ENCODE data around the gene ABCB7.
"Not testable (repeated sequence)": the region's sequence is repeated elsewhere in the genome, so short reads cannot be mapped to it uniquely, and the experiment has no call there.

Gene ABCB7

GRCh38 chrX:75107863-75108509 lies 48.1 kb downstream of the ABCB7 start:
- DNase-seq, result no peak

GRCh38 chrX:75106772-75107171 lies 49.3 kb downstream of the ABCB7 start:
- no peak for DNase-seq

GRCh38 chrX:75096331-75096730 lies 59.8 kb downstream of the ABCB7 start:
- no peak for DNase-seq

DNA sequence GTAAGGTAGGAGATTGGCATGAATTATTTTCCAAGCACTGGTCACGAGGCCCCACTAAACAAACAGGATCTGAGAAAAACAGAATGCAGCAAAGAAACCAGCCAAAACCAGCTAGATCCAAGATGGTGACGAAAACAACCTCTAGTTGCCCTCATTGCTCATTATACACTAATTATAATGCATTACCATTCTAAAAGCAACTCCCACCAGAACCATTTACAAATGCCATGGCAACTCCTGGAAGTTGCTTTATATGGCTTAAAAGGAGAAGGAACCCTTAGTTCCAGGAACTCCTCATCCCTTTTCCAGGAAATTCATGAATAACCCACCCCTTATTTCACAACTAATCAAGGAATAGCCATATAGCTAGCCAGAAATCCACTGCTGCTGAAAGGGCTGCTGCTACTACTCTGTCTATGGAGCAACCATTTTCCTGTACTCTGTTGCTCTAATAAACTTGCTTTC lies 69.3 kb downstream of the ABCB7 start:
- no peak for DNase-seq

DNA sequence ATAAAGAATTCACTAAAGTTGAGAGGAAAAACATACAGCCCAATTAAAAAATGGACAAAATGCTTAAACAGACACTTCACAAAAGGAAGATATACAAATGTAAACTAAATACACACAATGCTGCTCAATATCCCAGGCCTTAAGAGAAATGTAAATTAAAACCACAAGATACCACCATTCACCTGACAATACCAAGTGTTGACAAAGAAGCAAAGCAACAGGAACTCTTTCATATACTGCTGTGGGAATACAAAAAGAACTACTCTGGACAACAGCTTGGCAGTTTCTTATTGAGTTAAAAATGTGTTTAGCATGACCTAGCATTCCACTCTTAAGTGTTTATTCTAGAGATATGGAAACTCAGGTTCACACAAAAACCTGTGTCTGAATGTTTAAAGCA lies 71.3 kb downstream of the ABCB7 start:
- DNase-seq, result no peak

DNA sequence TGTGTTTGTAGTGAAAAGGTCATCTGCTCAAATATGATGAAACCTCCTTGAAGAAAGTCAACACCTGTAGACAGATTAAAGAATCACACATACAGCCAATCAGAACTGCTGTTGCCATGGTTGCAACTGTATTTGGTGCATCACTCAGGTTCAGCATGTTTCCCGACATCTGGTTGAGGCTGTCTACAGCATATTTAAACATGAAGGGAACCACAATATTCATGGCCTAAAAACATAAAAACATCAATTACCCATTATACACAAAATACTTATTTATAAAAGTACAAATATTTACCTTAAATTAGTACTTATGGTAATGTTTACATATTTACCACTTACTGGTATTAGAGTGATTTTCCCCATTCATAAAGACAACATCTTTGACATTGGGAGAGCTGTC lies 79.7 kb downstream of the ABCB7 start:
- DNase-seq, result no peak

GRCh38 chrX:75074475-75074874 lies 81.6 kb downstream of the ABCB7 start:
- no peak for DNase-seq

DNA sequence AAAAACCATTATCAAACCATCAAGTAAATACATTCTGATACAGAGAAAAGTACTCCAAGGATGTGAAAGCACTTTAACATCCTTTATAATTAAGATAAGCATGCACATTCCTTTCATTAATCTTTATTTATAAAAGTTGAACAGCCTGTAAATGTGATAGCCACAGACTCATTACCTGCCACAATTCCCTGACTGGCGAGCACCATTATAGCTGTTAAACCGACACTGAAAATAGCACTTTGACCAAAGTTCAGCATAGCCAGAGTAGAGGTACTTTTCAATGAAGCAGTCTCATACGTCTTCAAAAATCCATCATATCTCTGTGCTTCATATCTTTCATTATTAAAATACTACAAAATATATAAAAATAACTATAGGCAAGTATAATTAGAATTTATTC lies 84.7 kb downstream of the ABCB7 start:
- DNase-seq, result no peak

DNA sequence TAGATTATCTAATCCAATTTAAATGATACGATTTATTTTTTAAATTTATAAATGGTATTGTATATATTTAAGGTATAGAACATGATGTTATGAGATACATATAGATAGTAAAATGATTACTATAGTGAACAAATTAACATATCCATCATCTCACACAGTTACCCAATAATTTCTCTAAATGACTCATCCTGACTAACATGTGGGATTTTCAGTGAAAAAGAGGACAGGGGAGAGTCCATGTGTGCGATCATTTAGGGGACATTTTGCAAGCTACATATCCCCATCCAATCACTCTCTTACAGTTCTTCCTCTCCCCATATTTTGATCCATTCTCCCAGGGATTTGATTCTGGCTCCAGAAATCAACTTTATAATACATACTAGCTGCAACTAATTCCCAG lies 88.2 kb downstream of the ABCB7 start:
- DNase-seq, result no peak

DNA sequence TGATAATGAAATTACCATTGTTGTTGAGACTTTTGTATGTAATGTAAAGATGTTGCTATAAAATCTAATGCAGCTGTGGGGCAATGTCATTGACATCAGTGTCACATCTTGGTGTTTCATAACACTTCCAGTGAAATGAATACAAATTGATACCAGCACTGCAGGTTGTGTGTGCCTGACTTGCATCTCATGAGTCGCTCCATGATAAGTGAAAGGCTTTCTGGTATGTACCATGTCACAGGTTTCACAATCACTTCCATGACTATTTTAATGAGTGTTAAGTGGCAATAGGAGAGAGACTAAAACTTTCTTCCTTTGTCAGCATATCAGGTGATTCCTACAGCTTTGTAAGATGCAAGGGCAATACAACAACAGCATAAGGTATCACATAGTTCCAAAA lies 94.4 kb downstream of the ABCB7 start:
- no peak for DNase-seq

- DNase-seq, result no peak
These were observed 105.0 kb downstream of the ABCB7 start for GRCh38 chrX:75051047-75051446.

- no peak for DNase-seq
These were observed 110.7 kb downstream of the ABCB7 start for GRCh38 chrX:75045369-75045768.

DNA sequence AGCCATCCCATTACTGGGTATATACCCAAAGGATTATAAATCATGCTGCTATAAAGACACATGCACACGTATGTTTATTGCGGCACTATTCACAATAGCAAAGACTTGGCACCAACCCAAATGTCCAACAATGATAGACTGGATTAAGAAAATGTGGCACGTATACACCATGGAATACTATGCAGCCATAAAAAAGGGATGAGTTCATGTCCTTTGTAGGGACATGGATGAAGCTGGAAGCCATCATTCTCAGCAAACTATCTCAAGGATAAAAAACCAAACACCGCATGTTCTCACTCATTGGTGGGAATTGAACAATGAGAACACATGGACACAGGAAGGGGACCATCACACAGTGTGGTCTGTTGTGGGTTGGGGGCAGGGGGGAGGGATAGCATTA lies 111.9 kb downstream of the ABCB7 start:
- DNase-seq, result not testable (repeated sequence)

DNA sequence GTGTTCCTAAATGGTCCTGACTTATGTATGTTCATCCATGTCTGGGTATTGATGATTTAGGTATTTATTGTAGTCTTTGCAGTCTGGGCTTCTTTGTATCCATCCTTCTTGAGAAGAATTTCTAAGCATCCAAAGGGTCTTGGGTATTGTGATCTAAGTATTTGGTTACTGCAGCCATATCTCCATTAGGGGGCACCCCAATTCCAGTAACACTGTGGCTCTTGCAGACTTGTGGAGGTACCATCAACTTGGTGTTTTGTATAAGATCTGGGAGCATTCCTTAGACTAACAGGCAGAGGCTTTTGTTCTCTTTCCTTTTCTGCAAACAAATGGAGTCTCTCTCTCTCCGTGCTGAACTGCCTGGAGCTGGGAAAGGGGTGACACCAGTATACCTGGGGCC lies 117.2 kb downstream of the ABCB7 start:
- DNase-seq, result no peak

All from right kidney (tissue), 1 donor.